HG03135 (cell line): Measurements from ENCODE around the gene UBE2O.

Experiments
- ATAC-seq: cut with Tn5 transposase; IDR thresholded peaks from one replicate; pipeline ENCODE4 v1.9.1; 2021; ENCODE audit warnings: mild to moderate bottlenecking, moderate library complexity; ENCODE audit not compliant: unreplicated experiment

Gene UBE2O

DNA sequence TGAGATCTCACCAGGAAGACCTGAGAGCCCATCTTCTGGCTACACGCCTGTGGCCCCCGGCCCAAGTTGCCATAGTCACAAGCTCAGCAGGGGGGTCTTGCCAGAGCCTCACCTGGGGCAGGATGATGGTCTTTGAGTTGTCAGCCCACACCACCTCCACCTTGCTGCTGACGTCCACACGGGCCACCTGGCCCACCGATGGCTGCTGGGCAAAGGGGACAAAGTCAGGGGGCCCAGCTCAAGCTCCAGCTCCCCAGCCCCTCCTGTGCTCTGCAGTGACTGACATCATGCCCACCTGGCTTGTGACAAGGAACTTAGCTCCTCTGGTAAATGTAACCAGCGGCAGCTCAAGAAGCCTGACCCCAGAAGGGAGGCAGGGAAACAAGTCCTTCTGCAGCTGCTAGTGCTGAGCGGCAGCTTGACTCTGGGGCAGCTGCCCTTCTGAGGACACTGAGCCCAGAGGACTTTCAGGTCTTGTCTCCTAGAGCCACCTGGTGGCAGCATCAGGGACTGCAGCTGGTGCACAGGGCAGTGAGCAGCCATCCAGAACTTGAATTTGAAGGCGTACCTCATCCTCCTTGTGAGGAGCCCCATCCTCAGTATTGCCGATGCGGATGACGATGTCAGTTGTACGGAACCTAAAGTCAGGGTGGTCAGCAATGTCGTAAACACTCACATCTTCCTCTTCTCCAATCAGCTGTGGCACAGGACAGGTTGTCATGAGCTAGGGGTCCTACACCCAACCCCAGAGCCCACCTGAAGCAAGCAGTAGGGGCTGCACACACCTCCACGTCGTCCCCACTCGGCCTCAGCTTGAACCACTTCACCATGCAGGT lies 55.0 kb downstream of the UBE2O start:
- no peak for ATAC-seq

GRCh38 chr17:76397184-76397583 lies 55.8 kb downstream of the UBE2O start:
- no peak for ATAC-seq

DNA sequence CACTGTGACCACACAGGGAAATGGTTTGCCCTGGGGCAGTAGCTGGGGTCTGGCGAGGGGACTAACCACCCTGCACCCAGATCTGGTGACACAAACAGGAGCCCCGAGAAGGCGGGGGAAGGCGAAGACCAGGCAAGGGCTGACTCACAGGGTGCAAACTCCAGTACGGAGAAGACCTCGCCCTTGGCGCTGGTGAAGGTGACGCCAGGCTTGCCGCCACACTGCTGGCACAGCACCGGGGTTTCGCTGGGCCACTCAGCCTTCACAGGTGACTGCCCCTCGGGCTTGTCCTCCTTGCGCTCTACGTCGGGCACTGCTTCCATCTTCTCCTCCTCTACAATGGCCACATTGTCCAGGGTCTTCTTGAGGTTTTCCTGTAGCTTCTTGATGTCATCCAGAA lies 57.0 kb downstream of the UBE2O start:
- ATAC-seq, result no peak

- no peak for ATAC-seq
These were observed 58.8 kb downstream of the UBE2O start for GRCh38 chr17:76394166-76394565.

DNA sequence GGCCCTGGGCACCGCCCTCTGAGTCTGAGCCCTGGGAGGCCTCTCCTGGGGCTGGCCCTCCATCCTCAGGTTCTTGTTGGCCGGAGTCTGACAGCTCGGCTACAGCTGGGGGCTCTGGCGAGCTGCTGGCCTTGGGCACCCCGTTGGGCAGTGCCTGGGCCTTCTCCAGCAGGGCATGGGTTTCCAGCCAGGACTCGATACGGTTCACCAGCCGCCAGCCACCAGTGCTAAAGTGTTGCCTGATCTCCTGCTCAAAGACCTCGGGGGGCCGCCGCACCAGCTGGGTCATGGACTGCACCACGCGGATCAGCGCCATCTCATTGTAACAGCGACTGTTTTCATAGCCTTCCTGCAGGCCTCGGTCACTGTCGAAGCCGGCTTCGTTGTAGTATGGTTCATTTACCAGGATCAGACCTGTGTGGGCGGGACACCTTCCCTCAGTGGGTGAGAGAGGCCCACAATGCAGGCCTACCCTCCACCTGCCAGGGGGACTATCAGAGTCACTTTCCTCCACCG lies 61.7 kb downstream of the UBE2O start:
- no peak for ATAC-seq

- no peak for ATAC-seq
These were observed 62.9 kb downstream of the UBE2O start for GRCh38 chr17:76390003-76390421.

DNA sequence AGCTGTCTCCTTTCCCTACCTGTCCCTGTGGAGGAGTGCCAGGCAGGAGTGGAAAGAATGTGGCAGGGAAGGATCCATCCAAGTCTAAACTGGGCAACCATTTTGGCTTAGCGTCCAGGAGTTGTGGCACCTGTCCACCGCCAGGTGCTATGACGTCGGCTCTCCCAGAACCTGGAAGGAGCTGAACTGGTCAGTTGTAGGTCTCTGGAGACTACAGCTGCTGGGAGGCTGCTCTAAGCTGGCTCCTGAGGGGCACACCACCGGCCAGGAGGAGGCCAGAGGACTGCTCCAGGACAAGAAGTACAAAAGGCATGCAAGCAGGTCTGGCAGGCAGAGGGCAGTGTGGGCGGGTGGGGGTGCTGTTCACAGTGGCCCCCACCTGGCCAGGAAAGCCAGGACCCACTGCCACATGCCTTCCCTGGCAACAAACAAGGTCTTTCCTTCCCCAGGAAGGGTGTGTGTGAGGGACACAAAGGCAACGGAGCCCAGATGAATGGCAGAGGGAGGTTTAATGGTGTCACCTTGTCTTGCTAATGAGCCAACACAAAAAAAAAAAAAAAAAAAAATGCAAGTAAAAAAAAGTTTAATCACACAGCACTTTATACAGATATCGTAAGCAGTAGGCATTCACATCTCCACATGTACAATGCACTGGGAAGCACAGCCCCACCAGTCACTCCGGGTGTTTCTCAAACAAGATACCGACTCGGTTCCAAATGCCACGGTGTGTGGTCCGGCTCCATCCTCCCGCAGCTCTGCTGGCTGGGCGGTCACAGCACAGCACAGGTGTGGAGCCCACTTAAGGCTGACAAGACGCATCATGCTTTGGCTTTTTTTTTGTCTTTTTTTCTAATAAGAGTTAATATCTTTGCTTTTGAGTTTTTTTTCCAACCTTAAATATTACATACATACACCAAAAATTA lies 63.7 kb downstream of the UBE2O start:
- ATAC-seq, result no peak

- ATAC-seq, result no peak
These were observed 65.8 kb downstream of the UBE2O start for GRCh38 chr17:76386966-76387765.

DNA sequence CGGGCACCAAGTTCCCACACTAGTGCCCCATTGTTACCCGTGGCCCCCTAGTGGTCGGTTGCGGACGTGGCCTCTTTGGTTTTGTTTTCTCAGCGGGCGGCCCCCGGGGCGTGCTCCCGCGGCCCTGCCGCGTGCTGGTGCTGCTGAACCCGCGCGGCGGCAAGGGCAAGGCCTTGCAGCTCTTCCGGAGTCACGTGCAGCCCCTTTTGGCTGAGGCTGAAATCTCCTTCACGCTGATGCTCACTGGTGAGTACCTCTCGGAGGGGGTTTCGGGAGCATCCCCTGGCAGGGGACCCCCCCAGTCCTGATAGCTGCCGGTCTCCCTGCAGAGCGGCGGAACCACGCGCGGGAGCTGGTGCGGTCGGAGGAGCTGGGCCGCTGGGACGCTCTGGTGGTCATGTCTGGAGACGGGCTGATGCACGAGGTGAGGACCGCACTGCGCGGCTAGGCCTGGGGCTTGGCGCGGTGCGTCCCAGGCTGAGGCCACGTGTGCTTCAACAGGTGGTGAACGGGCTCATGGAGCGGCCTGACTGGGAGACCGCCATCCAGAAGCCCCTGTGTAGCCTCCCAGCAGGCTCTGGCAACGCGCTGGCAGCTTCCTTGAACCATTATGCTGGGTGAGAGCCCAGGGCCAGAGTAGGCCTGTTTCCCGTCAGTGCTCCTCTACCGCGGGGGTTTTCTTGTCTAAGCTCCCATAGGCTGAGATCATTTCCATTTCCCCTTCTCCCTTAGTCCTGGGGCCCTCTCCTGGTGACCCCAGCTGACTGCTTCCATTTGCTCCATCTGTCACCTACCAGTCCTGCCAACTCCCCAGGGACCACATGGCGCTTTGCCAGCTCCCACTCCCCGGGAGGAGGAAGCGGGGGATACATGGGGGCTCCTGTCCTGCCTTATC lies 66.8 kb downstream of the UBE2O start:
- ATAC-seq, result no peak

- no peak for ATAC-seq
These were observed 67.7 kb downstream of the UBE2O start for GRCh38 chr17:76384987-76385891.

DNA sequence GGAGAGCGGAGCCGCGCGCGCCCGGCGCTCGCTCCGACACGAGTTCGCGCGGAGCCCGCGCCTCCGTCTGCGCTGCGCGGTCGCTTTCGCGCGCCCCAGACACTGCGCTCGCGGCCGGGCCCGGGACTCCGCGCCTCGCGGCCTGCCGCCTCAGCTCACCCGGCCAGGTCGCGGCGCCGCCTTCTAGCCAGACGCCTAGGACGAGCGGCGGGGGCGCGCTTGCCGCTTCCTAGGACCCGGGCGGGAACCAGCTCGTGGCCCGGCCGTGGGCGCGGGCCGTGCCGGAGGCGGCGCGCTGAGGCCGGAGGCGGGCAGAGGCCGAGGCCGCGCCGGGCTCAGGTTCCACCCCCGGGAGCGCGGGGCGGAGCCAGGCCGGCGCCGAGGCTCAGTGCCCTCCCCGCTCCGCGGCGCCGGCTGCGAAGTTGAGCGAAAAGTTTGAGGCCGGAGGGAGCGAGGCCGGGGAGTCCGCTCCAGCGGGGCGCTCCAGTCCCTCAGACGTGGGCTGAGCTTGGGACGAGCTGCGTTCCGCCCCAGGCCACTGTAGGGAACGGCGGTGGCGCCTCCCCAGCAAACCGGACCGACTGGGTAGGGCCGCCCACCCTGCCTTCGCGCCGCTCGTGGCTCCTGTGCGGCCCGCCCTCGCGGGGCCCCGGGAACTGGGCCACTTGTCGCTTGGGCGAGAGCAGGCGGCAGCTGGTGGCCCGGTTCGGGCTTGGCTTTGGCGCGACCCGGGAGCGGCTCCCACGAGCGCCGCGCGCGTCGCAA lies 68.5 kb downstream of the UBE2O start, which contains the start of gene SPHK1:
TSS of gene SPHK1 (plus strand) at position 388 of the 765 bp plus-strand sequence. CDS start 1,036 bp downstream, outside the sequence.
- ATAC-seq, result peak; percentile 52

- ATAC-seq, result peak; percentile 20
These were observed 69.3 kb downstream of the UBE2O start for GRCh38 chr17:76383546-76384221.

DNA sequence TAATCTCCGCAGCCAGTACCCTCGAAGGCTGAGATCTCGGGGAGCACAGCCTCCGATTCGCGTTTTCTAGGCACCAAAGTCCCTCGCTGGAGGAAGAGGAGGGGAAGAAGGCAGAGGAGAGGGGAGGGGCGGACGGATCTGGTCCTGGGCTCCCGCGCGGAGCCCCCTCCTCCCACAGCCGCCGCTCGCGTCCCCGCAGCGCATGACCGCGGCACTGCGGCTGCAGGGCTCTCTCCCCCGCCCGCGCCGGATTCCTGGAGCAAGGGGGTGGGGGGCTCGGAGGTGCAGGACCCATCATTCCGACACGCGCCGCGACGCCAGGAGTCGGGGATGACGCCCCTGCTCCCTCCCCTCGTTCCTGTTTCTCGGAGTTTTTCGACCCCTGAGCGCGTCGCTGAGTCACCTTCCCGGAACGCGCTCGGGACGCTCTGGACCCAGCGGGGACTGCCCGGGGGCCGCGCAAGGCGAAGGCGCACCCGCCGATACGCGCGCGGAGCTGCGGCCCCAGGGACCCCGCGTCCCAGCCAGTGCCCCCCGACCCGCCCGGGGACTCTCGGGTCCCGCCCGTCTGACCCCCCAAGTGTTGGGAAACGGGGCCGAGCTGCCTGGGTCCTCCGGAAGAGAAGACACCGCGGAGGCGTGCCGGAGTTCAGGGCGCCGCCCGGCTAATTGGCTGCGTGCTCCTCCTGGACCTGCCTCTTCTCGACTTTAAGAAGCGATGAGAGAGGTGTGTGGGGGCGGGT lies 70.0 kb downstream of the UBE2O start:
- ATAC-seq, result no peak

- ATAC-seq, result no peak
These were observed 70.6 kb downstream of the UBE2O start for GRCh38 chr17:76382351-76382802.

- ATAC-seq, result no peak
These were observed 71.2 kb downstream of the UBE2O start for GRCh38 chr17:76381633-76382350.
